Ishikawa (cell line): ENCODE measurements around the gene FBRSL1.

Experiments used
- CEBPB ChIP-seq: IDR thresholded peaks from 2 replicates; pipeline ENCODE4 v1.6.1; 2012
- CREB1 ChIP-seq: IDR thresholded peaks from 2 replicates; pipeline ENCODE4 v1.6.1; 2012; ENCODE audit warnings: low read depth
- EP300 ChIP-seq: IDR thresholded peaks from 2 replicates; pipeline ENCODE4 v1.6.1; 2012; ENCODE audit warnings: borderline replicate concordance
- FOXM1 ChIP-seq: IDR thresholded peaks from 2 replicates; pipeline ENCODE4 v1.6.1; 2012; ENCODE audit warnings: low read depth, borderline replicate concordance
- MAX ChIP-seq: IDR thresholded peaks from 2 replicates; pipeline ENCODE4 v1.6.1; 2012
- NFIC ChIP-seq: IDR thresholded peaks from 2 replicates; pipeline ENCODE4 v1.6.1; 2012
- RAD21 ChIP-seq: IDR thresholded peaks from 2 replicates; pipeline ENCODE4 v1.6.1; 2012; ENCODE audit warnings: low read depth
- REST ChIP-seq: IDR thresholded peaks from 2 replicates; pipeline ENCODE4 v1.6.1; 2012; ENCODE audit warnings: low read depth, mild to moderate bottlenecking
- TAF1 ChIP-seq: IDR thresholded peaks from 2 replicates; pipeline ENCODE4 v1.6.1; 2012; ENCODE audit warnings: low read depth, mild to moderate bottlenecking
- TCF12 ChIP-seq: IDR thresholded peaks from 2 replicates; pipeline ENCODE4 v1.6.1; 2012; ENCODE audit warnings: low read depth
- TEAD4 ChIP-seq: IDR thresholded peaks from 2 replicates; pipeline ENCODE4 v1.6.1; 2012
- USF1 ChIP-seq: IDR thresholded peaks from 2 replicates; pipeline ENCODE4 v1.6.1; 2012
- YY1 ChIP-seq: IDR thresholded peaks from 2 replicates; pipeline ENCODE4 v1.6.1; 2012; ENCODE audit warnings: low read depth
- ZBTB7A ChIP-seq: IDR thresholded peaks from 2 replicates; pipeline ENCODE4 v1.6.1; 2012; ENCODE audit warnings: low read depth

GRCh38 chr12:132545955-132546354 lies 56.0 kb downstream of the FBRSL1 start:
- no peak for TF ChIP-seq YY1
- no peak for TF ChIP-seq EP300
- no peak for TF ChIP-seq MAX
- TF ChIP-seq REST = no peak
- TF ChIP-seq TEAD4 = no peak
- TF ChIP-seq RAD21 = no peak
- TF ChIP-seq USF1 = no peak
- TF ChIP-seq TAF1 = no peak
- TF ChIP-seq ZBTB7A = no peak
- no peak for TF ChIP-seq CREB1
- no peak for TF ChIP-seq NFIC
- no peak for TF ChIP-seq FOXM1
- no peak for TF ChIP-seq CEBPB
- TF ChIP-seq TCF12 = no peak
